ENCODE results near the gene PPP1R3G.

The PPP1R3G gene

DNA sequence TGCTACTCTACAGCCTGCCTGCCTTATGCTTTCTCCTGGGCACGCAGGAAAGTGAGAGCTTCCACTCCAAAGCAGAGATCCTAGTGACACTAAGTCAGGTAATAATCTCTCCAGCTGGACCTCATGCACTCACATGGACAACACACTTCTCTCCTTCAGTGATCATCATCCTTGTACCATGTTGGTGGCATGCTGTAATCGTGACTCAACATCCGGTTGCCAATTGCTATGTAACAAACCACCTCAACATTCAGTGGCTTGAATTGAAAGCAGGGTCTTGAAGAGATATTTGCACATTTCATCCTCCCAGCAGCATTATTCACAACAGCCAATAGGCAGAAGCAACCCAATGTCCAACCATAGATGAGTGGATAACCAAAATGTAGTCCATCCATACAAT, 40.3 kb upstream of the PPP1R3G start:
- no CpG with 5 or more reads among the region's 3 CpGs for WGBS (ENCODE audit: extremely low coverage, insufficient coverage, insufficient read length)
- H3K27ac ChIP-seq (ENCODE audit: low read depth, low read length), result no peak overlapping the region
- no peak overlapping the region for H3K18ac ChIP-seq (ENCODE audit: low read length)

GRCh38 chr6:5045416-5045815, 39.7 kb upstream of the PPP1R3G start:
- Histone ChIP-seq H2BK120ac (ENCODE audit: insufficient read depth, low read length, poor library complexity) (no peak overlapping the region), H3K79me1 (ENCODE audit: low read length) (no peaks in the 10 kb centered on the region), H2AFZ (ENCODE audit: insufficient read depth, low read length, poor library complexity) (no peak overlapping the region), H3K79me2 (ENCODE audit: control insufficient read depth, insufficient read depth, low read length, poor library complexity) (no peaks in the 10 kb centered on the region), H3K36me3 (ENCODE audit: control insufficient read depth in 1 of 2, insufficient read depth in 2 of 2, low read length in 2 of 2) (no peaks in the 10 kb centered on the region), H2BK12ac (ENCODE audit: low read length) (no peak overlapping the region), H2BK5ac (ENCODE audit: low read depth, low read length, poor library complexity) (no peak overlapping the region), H3K27me3 (ENCODE audit: insufficient read depth, low read length) (no peaks in the 10 kb centered on the region), H4K91ac (ENCODE audit: low read depth, low read length) (no peak overlapping the region), H3K4ac (ENCODE audit: low read depth, low read length) (no peak overlapping the region), H3K23ac (ENCODE audit: low read length) (no peak overlapping the region), H3K18ac (ENCODE audit: low read length) (no peak overlapping the region), H4K12ac (ENCODE audit: low read depth, low read length) (no peak overlapping the region), H3K9me3 (ENCODE audit: insufficient read depth, low read depth, low read length) (peaks cover 4% of the 10 kb centered on the region), H3K14ac (ENCODE audit: low read length) (no peak overlapping the region), H3K4me3 (ENCODE audit: low read depth, low read length) (no peak overlapping the region), H2AK5ac (ENCODE audit: low read length) (no peak overlapping the region), H3K4me2 (ENCODE audit: low read length) (no peak overlapping the region), H3K4me1 (ENCODE audit: control insufficient read depth in 1 of 2, insufficient read depth in 2 of 2, low read length in 2 of 2) (no peaks in the 10 kb centered on the region), H4K8ac (ENCODE audit: low read depth, low read length) (no peak overlapping the region), H3K27ac (ENCODE audit: low read depth, low read length) (no peak overlapping the region), H3K9ac (ENCODE audit: low read length) (no peak overlapping the region)
- WGBS (ENCODE audit: extremely low coverage, insufficient coverage, insufficient read length), result no CpG with 5 or more reads among the region's 8 CpGs
- DNase-seq, result no peak

More for the DNA sequence above, 40.3 kb upstream of the PPP1R3G start:
- no peak overlapping the region for H3K23ac ChIP-seq (ENCODE audit: low read length)
- H3K27me3 ChIP-seq (ENCODE audit: insufficient read depth, low read length), result no peaks in the 10 kb centered on the region
- H4K8ac ChIP-seq (ENCODE audit: low read depth, low read length), result no peak overlapping the region
- H3K9me3 ChIP-seq (ENCODE audit: insufficient read depth, low read depth, low read length), result peaks cover 2% of the 10 kb centered on the region
- H3K79me1 ChIP-seq (ENCODE audit: low read length), result no peaks in the 10 kb centered on the region
- no peaks in the 10 kb centered on the region for H3K79me2 ChIP-seq (ENCODE audit: control insufficient read depth, insufficient read depth, low read length, poor library complexity)
- H3K4ac ChIP-seq (ENCODE audit: low read depth, low read length), result no peak overlapping the region
- H3K14ac ChIP-seq (ENCODE audit: low read length), result no peak overlapping the region
- no peak overlapping the region for H2AFZ ChIP-seq (ENCODE audit: insufficient read depth, low read length, poor library complexity)
- H2BK5ac ChIP-seq (ENCODE audit: low read depth, low read length, poor library complexity), result no peak overlapping the region
- H3K4me1 ChIP-seq (ENCODE audit: control insufficient read depth in 1 of 2, insufficient read depth in 2 of 2, low read length in 2 of 2), result no peaks in the 10 kb centered on the region
- no peak overlapping the region for H3K4me2 ChIP-seq (ENCODE audit: low read length)
- no peak overlapping the region for H3K4me3 ChIP-seq (ENCODE audit: low read depth, low read length)
- no peak overlapping the region for H2BK12ac ChIP-seq (ENCODE audit: low read length)
- H4K12ac ChIP-seq (ENCODE audit: low read depth, low read length), result no peak overlapping the region
- no peak overlapping the region for H3K9ac ChIP-seq (ENCODE audit: low read length)
- no peak overlapping the region for H4K91ac ChIP-seq (ENCODE audit: low read depth, low read length)
- H3K36me3 ChIP-seq (ENCODE audit: control insufficient read depth in 1 of 2, insufficient read depth in 2 of 2, low read length in 2 of 2), result no peaks in the 10 kb centered on the region
- DNase-seq, result no peak
- no peak overlapping the region for H2BK120ac ChIP-seq (ENCODE audit: insufficient read depth, low read length, poor library complexity)
- H2AK5ac ChIP-seq (ENCODE audit: low read length), result no peak overlapping the region

DNA sequence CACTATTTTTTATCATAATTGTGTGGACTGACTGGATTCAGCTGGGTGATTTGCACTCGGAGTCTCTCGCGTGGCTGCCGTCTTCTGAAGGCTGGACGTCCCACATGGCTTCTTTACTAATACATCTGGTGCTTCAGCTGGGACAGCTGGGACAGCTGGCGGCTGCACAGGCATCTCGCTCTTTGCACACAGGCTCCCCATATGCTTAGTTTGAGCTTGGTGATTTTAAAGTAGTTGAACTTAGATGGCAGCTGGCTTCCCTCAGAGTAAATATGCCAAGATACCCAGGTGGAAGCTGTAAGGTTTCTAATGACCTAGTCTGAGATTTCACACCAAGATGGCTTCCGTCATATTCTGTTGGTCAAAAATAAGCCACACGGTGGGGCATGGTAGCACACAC, 38.7 kb upstream of the PPP1R3G start:
- no peak overlapping the region for H3K23ac ChIP-seq (ENCODE audit: low read length)
- H2BK5ac ChIP-seq (ENCODE audit: low read depth, low read length, poor library complexity), result no peak overlapping the region
- no peak overlapping the region for H3K14ac ChIP-seq (ENCODE audit: low read length)
- H4K8ac ChIP-seq (ENCODE audit: low read depth, low read length), result no peak overlapping the region
- no peaks in the 10 kb centered on the region for H3K4me1 ChIP-seq (ENCODE audit: control insufficient read depth in 1 of 2, insufficient read depth in 2 of 2, low read length in 2 of 2)
- no peak overlapping the region for H2AK5ac ChIP-seq (ENCODE audit: low read length)
- H3K4me3 ChIP-seq (ENCODE audit: low read depth, low read length), result no peak overlapping the region
- no peak overlapping the region for H2BK120ac ChIP-seq (ENCODE audit: insufficient read depth, low read length, poor library complexity)
- H3K9me3 ChIP-seq (ENCODE audit: insufficient read depth, low read depth, low read length), result peaks cover 4% of the 10 kb centered on the region
- no peaks in the 10 kb centered on the region for H3K27me3 ChIP-seq (ENCODE audit: insufficient read depth, low read length)
- H3K4me2 ChIP-seq (ENCODE audit: low read length), result no peak overlapping the region
- no peak overlapping the region for H4K91ac ChIP-seq (ENCODE audit: low read depth, low read length)
- H3K79me1 ChIP-seq (ENCODE audit: low read length), result no peaks in the 10 kb centered on the region
- no peak for DNase-seq
- H3K9ac ChIP-seq (ENCODE audit: low read length), result no peak overlapping the region
- H2AFZ ChIP-seq (ENCODE audit: insufficient read depth, low read length, poor library complexity), result no peak overlapping the region
- H3K79me2 ChIP-seq (ENCODE audit: control insufficient read depth, insufficient read depth, low read length, poor library complexity), result no peaks in the 10 kb centered on the region
- no peak overlapping the region for H3K18ac ChIP-seq (ENCODE audit: low read length)
- H3K27ac ChIP-seq (ENCODE audit: low read depth, low read length), result no peak overlapping the region
- no CpG with 5 or more reads among the region's 9 CpGs for WGBS (ENCODE audit: extremely low coverage, insufficient coverage, insufficient read length)
- no peak overlapping the region for H4K12ac ChIP-seq (ENCODE audit: low read depth, low read length)
- no peaks in the 10 kb centered on the region for H3K36me3 ChIP-seq (ENCODE audit: control insufficient read depth in 1 of 2, insufficient read depth in 2 of 2, low read length in 2 of 2)
- no peak overlapping the region for H3K4ac ChIP-seq (ENCODE audit: low read depth, low read length)
- H2BK12ac ChIP-seq (ENCODE audit: low read length), result no peak overlapping the region

- Histone ChIP-seq H3K18ac (ENCODE audit: low read length) (no peak overlapping the region), H3K27ac (ENCODE audit: low read depth, low read length) (no peak overlapping the region), H2BK12ac (ENCODE audit: low read length) (no peak overlapping the region), H3K27me3 (ENCODE audit: insufficient read depth, low read length) (no peaks in the 10 kb centered on the region), H3K4me1 (ENCODE audit: control insufficient read depth in 1 of 2, insufficient read depth in 2 of 2, low read length in 2 of 2) (peaks cover 0 to 7% of the 10 kb centered on the region in 2 experiments), H3K14ac (ENCODE audit: low read length) (no peak overlapping the region), H3K4me3 (ENCODE audit: low read depth, low read length) (no peak overlapping the region), H3K4me2 (ENCODE audit: low read length) (no peak overlapping the region), H3K9me3 (ENCODE audit: insufficient read depth, low read depth, low read length) (peaks cover 4% of the 10 kb centered on the region), H3K79me2 (ENCODE audit: control insufficient read depth, insufficient read depth, low read length, poor library complexity) (no peaks in the 10 kb centered on the region), H3K23ac (ENCODE audit: low read length) (no peak overlapping the region), H4K91ac (ENCODE audit: low read depth, low read length) (no peak overlapping the region), H3K36me3 (ENCODE audit: control insufficient read depth in 1 of 2, insufficient read depth in 2 of 2, low read length in 2 of 2) (no peaks in the 10 kb centered on the region), H4K8ac (ENCODE audit: low read depth, low read length) (no peak overlapping the region), H3K4ac (ENCODE audit: low read depth, low read length) (no peak overlapping the region), H3K9ac (ENCODE audit: low read length) (no peak overlapping the region), H2BK5ac (ENCODE audit: low read depth, low read length, poor library complexity) (no peak overlapping the region), H2AFZ (ENCODE audit: insufficient read depth, low read length, poor library complexity) (no peak overlapping the region), H2AK5ac (ENCODE audit: low read length) (no peak overlapping the region), H3K79me1 (ENCODE audit: low read length) (no peaks in the 10 kb centered on the region), H4K12ac (ENCODE audit: low read depth, low read length) (no peak overlapping the region), H2BK120ac (ENCODE audit: insufficient read depth, low read length, poor library complexity) (no peak overlapping the region)
- no CpG with 5 or more reads among the region's 2 CpGs for WGBS (ENCODE audit: extremely low coverage, insufficient coverage, insufficient read length)
- no peak for DNase-seq
Measured at GRCh38 chr6:5050009-5050408, 35.1 kb upstream of the PPP1R3G start.

All from trophoblast cell (in vitro differentiated cells and primary cell).